Gastrocnemius medialis (tissue), 4 donors: ENCODE results near the gene CTSE. TPM values are rescaled to one million over a fixed set of nuclear protein-coding genes. Genes with fewer than 3 reads are reported as not detected.

Experiments
- ATAC-seq, 2 donors: fragments of 150-250 bp; one replicate each; pipeline ENCODE4 v1.9.1; 2016
- DNase-seq, 2 donors: peaks; one replicate each; pipeline ENCODE4 v3.0.0-alpha.2; 2019
- H3K27ac ChIP-seq, 4 donors: fragments of 200-600 bp; sonication (generic); 1 replicate in 1 of 4; 2 replicates in 3 of 4; pipeline ENCODE4 v1.5.1; 2016 to 2018; ENCODE audit warnings: mild to moderate bottlenecking in 2 of 4, moderate library complexity in 1 of 4
- H3K27me3 ChIP-seq, 3 donors: fragments of 200-600 bp; sonication (generic) in 2 of 3; 1 replicate in 1 of 3; 2 replicates in 2 of 3; pipeline versions ENCODE4 v1.5.1 to v1.6.0; 2016 to 2019; ENCODE audit warnings: mild to moderate bottlenecking in 1 of 3, moderate library complexity in 1 of 3
- H3K36me3 ChIP-seq, 2 donors: fragments of 200-600 bp; sonication (generic) in 1 of 2; one replicate each; pipeline ENCODE4 v1.5.1; 2017 to 2018
- H3K4me1 ChIP-seq, 2 donors: fragments of 200-600 bp; sonication (generic) in 1 of 2; one replicate each; pipeline ENCODE4 v1.5.1; 2016 to 2017; ENCODE audit warnings: mild to moderate bottlenecking in 2 of 2
- H3K4me3 ChIP-seq, 4 donors: fragments of 200-600 bp; sonication (generic) in 3 of 4; 1 replicate in 1 of 4; 2 replicates in 3 of 4; pipeline ENCODE4 v1.5.1; 2016 to 2019; ENCODE audit warnings: mild to moderate bottlenecking in 2 of 4
- H3K9me3 ChIP-seq, 3 donors: fragments of 200-600 bp; sonication (generic) in 2 of 3; 1 replicate in 1 of 3; 2 replicates in 2 of 3; pipeline ENCODE4 v1.5.1; 2016 to 2019
- POLR2A ChIP-seq, 2 donors: fragments of 450-650 bp; IDR thresholded peaks; one replicate each; pipeline ENCODE4 v1.6.1; 2017; ENCODE audit warnings: antibody characterized with exemption in 2 of 2, mild to moderate bottlenecking in 2 of 2, moderate library complexity in 2 of 2
- in situ Hi-C, 4 donors: fragments of 200-750 bp; cut with MboI; loops; one replicate each; pipeline versions ENCODE4 v1.15.0 to v1.8.0; 2017; ENCODE audit warnings: low sequenced_read_pairs in 4 of 4
- intact Hi-C: fragments of 100-400 bp; cut with DNase I; formaldehyde crosslinking; loops from one replicate; pipeline ENCODE4 v1.15.1; 2023; ENCODE audit warnings: low total_unique reads
- total RNA-seq, 4 donors: library from RNA; depleted of rRNA; stranded (reverse); fragments of >200 nt; gene quantifications; one replicate each; pipeline versions ENCODE4 v1.1.0 to v1.2.3, GENCODE V29; 2016
- TF ChIP-seq, protein P1 (sequence below), 5 experiments: fragments of 450-650 bp in 3 of 5; fragments of 200-600 bp in 2 of 5; sonication (generic) in 2 of 5; IDR thresholded peaks in 4 of 5; conservative IDR thresholded peaks in 1 of 5; 1 replicate in 4 of 5; 2 replicates in 1 of 5; pipeline ENCODE4 v1.5.1; 2016 to 2019; ENCODE audit warnings: antibody characterized with exemption in 5 of 5, mild to moderate bottlenecking in 3 of 5, moderate library complexity in 3 of 5

Gene CTSE
- total RNA-seq, 4 donors from 2014 or later, result not detected

DNA sequence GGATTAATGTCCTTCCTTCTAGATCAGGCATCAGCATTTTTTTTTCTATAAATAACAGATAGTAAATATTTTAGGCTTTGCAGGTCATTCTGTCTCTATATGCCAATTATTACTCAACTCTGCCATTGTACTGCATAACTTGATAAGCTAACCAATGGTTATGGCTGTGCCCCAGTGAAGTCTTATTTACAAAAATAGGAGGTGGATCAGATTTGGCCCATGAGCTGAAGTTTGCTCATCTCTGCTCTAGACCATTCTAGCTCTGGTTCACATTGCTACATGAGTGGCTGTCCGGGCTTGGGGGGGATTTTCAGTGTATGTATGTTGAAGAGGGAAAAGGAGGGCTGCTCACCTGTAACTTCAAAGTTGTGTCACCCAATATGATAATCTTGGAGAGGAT, 30.6 kb downstream of the CTSE start:
- Histone ChIP-seq H3K36me3 (no peaks in the 10 kb centered on the region), H3K4me1 (peaks cover 2 to 6% of the 10 kb centered on the region in 2 donors), H3K27me3 (no peaks in the 10 kb centered on the region), H3K27ac (no peak overlapping the region), H3K9me3 (no peaks in the 10 kb centered on the region), H3K4me3 (no peak overlapping the region)
- intact Hi-C loops (no loop called here), in situ Hi-C loops (loop anchor here in 1 of 4 donors (25.0 kb wide), 1 partner anchor 331 kb away; no protein-coding TSS in a partner anchor)
- ATAC-seq (no peak), DNase-seq (no peak)
- TF ChIP-seq POLR2A (IDR thresholded peaks at IDR 0.05), result no peak
- TF ChIP-seq, protein P1, sequence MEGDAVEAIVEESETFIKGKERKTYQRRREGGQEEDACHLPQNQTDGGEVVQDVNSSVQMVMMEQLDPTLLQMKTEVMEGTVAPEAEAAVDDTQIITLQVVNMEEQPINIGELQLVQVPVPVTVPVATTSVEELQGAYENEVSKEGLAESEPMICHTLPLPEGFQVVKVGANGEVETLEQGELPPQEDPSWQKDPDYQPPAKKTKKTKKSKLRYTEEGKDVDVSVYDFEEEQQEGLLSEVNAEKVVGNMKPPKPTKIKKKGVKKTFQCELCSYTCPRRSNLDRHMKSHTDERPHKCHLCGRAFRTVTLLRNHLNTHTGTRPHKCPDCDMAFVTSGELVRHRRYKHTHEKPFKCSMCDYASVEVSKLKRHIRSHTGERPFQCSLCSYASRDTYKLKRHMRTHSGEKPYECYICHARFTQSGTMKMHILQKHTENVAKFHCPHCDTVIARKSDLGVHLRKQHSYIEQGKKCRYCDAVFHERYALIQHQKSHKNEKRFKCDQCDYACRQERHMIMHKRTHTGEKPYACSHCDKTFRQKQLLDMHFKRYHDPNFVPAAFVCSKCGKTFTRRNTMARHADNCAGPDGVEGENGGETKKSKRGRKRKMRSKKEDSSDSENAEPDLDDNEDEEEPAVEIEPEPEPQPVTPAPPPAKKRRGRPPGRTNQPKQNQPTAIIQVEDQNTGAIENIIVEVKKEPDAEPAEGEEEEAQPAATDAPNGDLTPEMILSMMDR (IDR thresholded peaks at IDR 0.05 in 4 of 5, conservative IDR thresholded peaks at IDR 0.05 in 1 of 5), result no peak

DNA sequence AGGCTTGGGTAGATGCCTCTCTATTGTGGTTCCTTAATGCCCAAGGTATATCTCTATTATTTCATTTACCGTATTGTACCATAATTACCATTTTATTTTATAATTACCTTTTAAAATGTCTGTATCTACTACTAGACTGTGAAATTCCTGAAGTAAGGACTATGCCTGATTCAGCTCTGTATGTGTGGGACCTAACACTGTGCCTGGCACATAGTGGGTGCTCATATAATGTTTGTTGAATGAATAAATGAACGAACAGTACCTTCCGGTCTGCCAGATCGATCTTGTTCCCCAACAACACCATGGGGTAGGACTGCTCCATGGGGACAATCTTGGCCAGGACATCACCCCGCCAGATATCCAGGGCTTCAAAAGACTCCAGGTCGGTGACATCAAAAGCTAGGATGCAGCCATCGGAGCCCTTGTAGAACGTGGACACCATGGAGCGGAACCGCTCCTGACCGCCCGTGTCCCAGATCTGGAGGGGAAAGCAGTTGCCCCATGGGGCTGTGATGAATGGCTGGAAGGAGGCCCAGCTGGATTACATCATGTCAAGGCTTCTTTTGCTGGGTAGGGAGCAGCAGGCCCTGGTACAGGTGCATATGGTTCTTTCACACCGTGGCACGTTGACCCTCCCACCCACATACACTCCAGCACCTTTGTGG, 31.3 kb downstream of the CTSE start:
- no peak overlapping the region for H3K27ac ChIP-seq
- no peak for DNase-seq
- H3K4me3 ChIP-seq, result no peak overlapping the region
- H3K36me3 ChIP-seq, result no peaks in the 10 kb centered on the region
- no peaks in the 10 kb centered on the region for H3K9me3 ChIP-seq
- intact Hi-C loops, result no loop called here
- TF ChIP-seq, protein P1 (IDR thresholded peaks at IDR 0.05 in 4 of 5, conservative IDR thresholded peaks at IDR 0.05 in 1 of 5), result no peak
- TF ChIP-seq POLR2A (IDR thresholded peaks at IDR 0.05), result no peak
- in situ Hi-C loops, result loop anchor here in 1 of 4 donors (25.0 kb wide), 1 partner anchor 330 kb away; no protein-coding TSS in a partner anchor
- no peaks in the 10 kb centered on the region for H3K27me3 ChIP-seq
- H3K4me1 ChIP-seq, result peaks cover 0 to 4% of the 10 kb centered on the region in 2 donors
- ATAC-seq, result no peak

DNA sequence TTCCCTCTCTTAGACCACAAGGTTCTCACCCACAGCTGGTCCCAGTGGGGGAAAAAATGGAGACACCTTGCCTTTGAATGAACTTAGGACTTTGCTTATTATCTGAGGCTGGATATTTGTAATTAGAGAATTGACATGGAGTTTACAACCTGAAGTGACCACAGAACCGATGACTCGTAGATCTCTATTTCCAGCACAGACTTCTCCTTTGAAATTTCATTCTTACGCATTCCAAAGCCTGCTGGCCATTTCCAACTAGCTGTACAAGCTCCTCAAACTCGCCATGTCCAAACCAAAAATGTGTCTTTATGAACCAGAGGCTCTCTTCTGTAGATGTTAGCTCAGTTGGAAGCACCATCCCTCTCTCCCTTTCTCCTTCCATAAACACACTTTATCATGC, 32.5 kb downstream of the CTSE start:
- TF ChIP-seq, protein P1 (IDR thresholded peaks at IDR 0.05 in 4 of 5, conservative IDR thresholded peaks at IDR 0.05 in 1 of 5), result no peak
- TF ChIP-seq POLR2A (IDR thresholded peaks at IDR 0.05), result no peak
- no peak for ATAC-seq
- intact Hi-C loops, result no loop called here
- Histone ChIP-seq H3K27me3 (no peaks in the 10 kb centered on the region), H3K27ac (no peak overlapping the region), H3K4me3 (no peak overlapping the region), H3K4me1 (peaks cover 0 to 4% of the 10 kb centered on the region in 2 donors), H3K36me3 (no peaks in the 10 kb centered on the region), H3K9me3 (no peaks in the 10 kb centered on the region)
- in situ Hi-C loops, result loop anchor here in 1 of 4 donors (25.0 kb wide), 1 partner anchor 329 kb away; no protein-coding TSS in a partner anchor
- DNase-seq, result no peak

DNA sequence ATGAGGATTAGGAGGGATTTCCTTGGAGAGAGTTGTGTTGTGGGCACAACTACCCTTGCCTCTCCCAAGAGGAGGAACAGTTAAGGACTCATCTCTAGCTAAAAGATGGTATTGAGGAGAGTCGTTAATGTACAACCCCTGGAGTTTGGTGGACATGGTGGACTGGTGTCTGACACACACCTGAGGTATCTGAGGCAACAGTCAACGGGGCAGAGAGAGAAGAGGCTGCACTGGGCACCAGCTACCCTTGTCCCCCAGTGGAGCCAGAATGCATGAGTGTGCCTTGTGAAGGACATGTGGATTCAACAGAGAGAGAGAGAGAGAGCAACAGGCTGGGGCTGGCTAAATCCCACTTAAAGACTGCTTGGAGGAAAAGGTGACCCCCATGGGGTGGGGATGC, 33.5 kb downstream of the CTSE start:
- H3K9me3 ChIP-seq, result no peaks in the 10 kb centered on the region
- no peak for TF ChIP-seq POLR2A (IDR thresholded peaks at IDR 0.05)
- TF ChIP-seq, protein P1 (IDR thresholded peaks at IDR 0.05 in 4 of 5, conservative IDR thresholded peaks at IDR 0.05 in 1 of 5), result no peak
- DNase-seq (no peak), ATAC-seq (no peak)
- H3K4me1 ChIP-seq, result peaks cover 0 to 4% of the 10 kb centered on the region in 2 donors
- in situ Hi-C loops (loop anchor here in 1 of 4 donors (25.0 kb wide), 1 partner anchor 328 kb away; no protein-coding TSS in a partner anchor), intact Hi-C loops (no loop called here)
- H3K27me3 ChIP-seq, result no peaks in the 10 kb centered on the region
- H3K36me3 ChIP-seq, result no peaks in the 10 kb centered on the region
- no peak overlapping the region for H3K4me3 ChIP-seq
- H3K27ac ChIP-seq, result no peak overlapping the region
